SK-N-SH treated with all-trans-retinoic acid at 6 μM for 48 hours (cell line): ENCODE data around the gene ANKRD33B.

Source experiments
- ARNTL ChIP-seq: fragments of 450-650 bp; formaldehyde crosslinking; IDR thresholded peaks from 2 replicates; pipeline ENCODE4 v1.5.0; 2020; ENCODE audit warnings: low read depth, mild to moderate bottlenecking, moderate library complexity, borderline replicate concordance
- BACH2 ChIP-seq: fragments of 250-450 bp; sonication (Bioruptor Pico); IDR thresholded peaks from 2 replicates; pipeline ENCODE4 v1.9.0; 2021; ENCODE audit warnings: mild to moderate bottlenecking, borderline replicate concordance
- RARB ChIP-seq: fragments of 250-450 bp; sonication (Bioruptor Pico); IDR thresholded peaks from 2 replicates; pipeline ENCODE4 v1.8.0; 2021; ENCODE audit warnings: mild to moderate bottlenecking, moderate library complexity
- ZC3H10 ChIP-seq: fragments of 250-450 bp; sonication (Bioruptor Pico); IDR thresholded peaks from 2 replicates; pipeline ENCODE4 v1.5.1; 2021; ENCODE audit warnings: mild to moderate bottlenecking, moderate library complexity
- ZFP3 ChIP-seq: fragments of 250-450 bp; sonication (Bioruptor Pico); IDR thresholded peaks from 2 replicates; pipeline ENCODE4 v1.5.0; 2020; ENCODE audit warnings: mild to moderate bottlenecking, moderate library complexity
- ZNF8 ChIP-seq: fragments of 450-650 bp; formaldehyde crosslinking; IDR thresholded peaks from 2 replicates; pipeline ENCODE4 v1.5.0; 2020; ENCODE audit warnings: mild to moderate bottlenecking, moderate library complexity
- TF ChIP-seq, protein P1 (sequence below): fragments of 250-450 bp; sonication (Bioruptor Pico); IDR thresholded peaks from 2 replicates; pipeline ENCODE4 v1.8.0; 2020; ENCODE audit warnings: mild to moderate bottlenecking, moderate library complexity, borderline replicate concordance
- TF ChIP-seq, protein P2 (sequence below): fragments of 250-450 bp; sonication (Bioruptor Pico); IDR thresholded peaks from 2 replicates; pipeline ENCODE4 v1.5.1; 2020; ENCODE audit warnings: low read depth, mild to moderate bottlenecking, moderate library complexity
- TF ChIP-seq, protein P3 (sequence below): fragments of 250-450 bp; sonication (Bioruptor Pico); IDR thresholded peaks from 2 replicates; pipeline ENCODE4 v1.5.1; 2021; ENCODE audit warnings: mild to moderate bottlenecking, moderate library complexity

DNA sequence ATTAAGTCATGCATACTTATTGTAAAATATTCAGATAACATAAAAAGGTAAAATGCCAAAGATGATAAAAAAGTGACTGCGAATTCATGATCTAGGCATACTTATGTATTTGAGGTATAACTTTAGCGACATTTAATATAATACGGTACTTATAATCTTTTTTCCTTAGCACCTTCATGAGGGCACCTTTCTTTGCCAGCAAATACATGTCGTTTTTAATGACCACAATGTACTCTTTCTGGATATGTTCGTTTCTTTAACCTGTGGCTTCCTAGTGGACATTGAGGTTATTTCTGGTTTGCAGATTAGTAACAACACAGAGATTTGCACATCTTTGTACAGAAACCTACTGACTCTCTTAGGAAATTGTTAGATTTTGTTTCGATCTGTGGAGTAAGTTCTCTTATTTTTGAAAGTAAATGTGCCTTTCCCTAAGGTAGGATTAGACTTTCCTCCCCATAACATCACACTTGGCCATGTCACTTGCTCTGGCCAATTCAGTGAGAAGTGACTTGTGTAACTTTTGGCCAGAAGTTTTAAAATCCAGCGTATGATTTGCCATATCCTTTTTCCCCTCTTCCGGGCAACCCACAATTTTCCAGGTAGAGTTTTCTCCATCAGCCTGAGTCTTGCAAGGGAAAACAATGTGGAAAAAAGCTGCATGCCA lies 24.4 kb downstream of the ANKRD33B start:
- TF ChIP-seq, protein P1, sequence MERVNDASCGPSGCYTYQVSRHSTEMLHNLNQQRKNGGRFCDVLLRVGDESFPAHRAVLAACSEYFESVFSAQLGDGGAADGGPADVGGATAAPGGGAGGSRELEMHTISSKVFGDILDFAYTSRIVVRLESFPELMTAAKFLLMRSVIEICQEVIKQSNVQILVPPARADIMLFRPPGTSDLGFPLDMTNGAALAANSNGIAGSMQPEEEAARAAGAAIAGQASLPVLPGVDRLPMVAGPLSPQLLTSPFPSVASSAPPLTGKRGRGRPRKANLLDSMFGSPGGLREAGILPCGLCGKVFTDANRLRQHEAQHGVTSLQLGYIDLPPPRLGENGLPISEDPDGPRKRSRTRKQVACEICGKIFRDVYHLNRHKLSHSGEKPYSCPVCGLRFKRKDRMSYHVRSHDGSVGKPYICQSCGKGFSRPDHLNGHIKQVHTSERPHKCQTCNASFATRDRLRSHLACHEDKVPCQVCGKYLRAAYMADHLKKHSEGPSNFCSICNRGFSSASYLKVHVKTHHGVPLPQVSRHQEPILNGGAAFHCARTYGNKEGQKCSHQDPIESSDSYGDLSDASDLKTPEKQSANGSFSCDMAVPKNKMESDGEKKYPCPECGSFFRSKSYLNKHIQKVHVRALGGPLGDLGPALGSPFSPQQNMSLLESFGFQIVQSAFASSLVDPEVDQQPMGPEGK (CRISPR knock-in tag): no peak
- TF ChIP-seq ZFP3 (CRISPR knock-in tag) (no peak), ZNF8 (CRISPR knock-in tag) (no peak), BACH2 (CRISPR knock-in tag) (no peak), ARNTL (CRISPR knock-in tag) (no peak), ZC3H10 (CRISPR knock-in tag) (no peak), RARB (CRISPR knock-in tag) (no peak)
- TF ChIP-seq, protein P2, sequence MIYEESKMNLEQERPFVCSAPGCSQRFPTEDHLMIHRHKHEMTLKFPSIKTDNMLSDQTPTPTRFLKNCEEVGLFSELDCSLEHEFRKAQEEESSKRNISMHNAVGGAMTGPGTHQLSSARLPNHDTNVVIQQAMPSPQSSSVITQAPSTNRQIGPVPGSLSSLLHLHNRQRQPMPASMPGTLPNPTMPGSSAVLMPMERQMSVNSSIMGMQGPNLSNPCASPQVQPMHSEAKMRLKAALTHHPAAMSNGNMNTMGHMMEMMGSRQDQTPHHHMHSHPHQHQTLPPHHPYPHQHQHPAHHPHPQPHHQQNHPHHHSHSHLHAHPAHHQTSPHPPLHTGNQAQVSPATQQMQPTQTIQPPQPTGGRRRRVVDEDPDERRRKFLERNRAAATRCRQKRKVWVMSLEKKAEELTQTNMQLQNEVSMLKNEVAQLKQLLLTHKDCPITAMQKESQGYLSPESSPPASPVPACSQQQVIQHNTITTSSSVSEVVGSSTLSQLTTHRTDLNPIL (CRISPR knock-in tag): no peak
- TF ChIP-seq, protein P3, sequence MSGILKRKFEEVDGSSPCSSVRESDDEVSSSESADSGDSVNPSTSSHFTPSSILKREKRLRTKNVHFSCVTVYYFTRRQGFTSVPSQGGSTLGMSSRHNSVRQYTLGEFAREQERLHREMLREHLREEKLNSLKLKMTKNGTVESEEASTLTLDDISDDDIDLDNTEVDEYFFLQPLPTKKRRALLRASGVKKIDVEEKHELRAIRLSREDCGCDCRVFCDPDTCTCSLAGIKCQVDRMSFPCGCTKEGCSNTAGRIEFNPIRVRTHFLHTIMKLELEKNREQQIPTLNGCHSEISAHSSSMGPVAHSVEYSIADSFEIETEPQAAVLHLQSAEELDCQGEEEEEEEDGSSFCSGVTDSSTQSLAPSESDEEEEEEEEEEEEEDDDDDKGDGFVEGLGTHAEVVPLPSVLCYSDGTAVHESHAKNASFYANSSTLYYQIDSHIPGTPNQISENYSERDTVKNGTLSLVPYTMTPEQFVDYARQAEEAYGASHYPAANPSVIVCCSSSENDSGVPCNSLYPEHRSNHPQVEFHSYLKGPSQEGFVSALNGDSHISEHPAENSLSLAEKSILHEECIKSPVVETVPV (CRISPR knock-in tag): no peak
